HG02870 (cell line): ENCODE results near the gene TMED5.
"Not testable (repeated sequence)": the region's sequence is repeated elsewhere in the genome, so short reads cannot be mapped to it uniquely, and the experiment has no call there.

Source experiments
- ATAC-seq: cut with Tn5 transposase; IDR thresholded peaks from one replicate; pipeline ENCODE4 v1.9.1; 2021; ENCODE audit warnings: mild to moderate bottlenecking, moderate library complexity; ENCODE audit not compliant: unreplicated experiment

Gene TMED5

DNA sequence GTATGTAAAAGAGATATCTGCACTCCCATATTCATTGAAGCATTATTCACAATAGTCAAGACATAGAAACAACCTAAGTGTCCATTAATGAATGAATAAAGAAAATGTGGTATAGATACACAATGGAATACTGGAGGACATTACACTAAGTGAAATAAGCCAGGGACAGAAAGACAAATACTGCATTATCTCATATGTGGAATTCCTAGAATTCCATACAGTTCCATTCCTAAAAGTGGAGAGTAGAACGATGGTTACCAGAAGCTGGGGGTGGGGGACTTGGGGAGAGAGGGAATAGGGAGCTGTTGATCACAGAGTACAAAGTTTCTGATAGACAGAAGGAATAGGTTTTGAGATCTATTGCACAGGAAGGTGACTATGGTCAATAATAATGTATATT, 7.4 kb downstream of the TMED5 start:
- no peak for ATAC-seq

DNA sequence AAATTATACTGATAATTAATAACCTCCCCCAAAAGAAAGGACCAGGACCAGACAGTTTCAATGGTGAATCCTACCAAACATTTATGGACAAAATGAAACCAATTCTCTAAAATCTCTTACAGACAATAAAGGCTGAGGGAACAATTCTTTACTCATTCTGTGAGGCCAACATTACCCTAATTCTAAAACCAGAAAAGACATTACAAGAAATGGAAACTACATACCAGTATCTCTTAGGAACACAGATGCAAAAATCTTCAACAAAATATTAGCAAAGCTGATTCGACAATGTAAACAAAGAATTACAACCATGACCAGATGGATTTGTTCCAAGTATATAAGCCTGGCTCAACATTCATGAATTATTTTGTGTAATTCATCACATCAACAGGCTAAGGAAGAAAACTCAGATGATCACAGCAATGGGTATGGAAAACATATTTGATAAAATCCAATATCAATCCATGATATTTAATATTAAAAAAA, 8.6 kb downstream of the TMED5 start:
- no peak for ATAC-seq

- not testable (repeated sequence) for ATAC-seq
Observed at GRCh38 chr1:93170141-93170678, 10.0 kb downstream of the TMED5 start.

GRCh38 chr1:93167006-93167405, 13.2 kb downstream of the TMED5 start:
- no peak for ATAC-seq

DNA sequence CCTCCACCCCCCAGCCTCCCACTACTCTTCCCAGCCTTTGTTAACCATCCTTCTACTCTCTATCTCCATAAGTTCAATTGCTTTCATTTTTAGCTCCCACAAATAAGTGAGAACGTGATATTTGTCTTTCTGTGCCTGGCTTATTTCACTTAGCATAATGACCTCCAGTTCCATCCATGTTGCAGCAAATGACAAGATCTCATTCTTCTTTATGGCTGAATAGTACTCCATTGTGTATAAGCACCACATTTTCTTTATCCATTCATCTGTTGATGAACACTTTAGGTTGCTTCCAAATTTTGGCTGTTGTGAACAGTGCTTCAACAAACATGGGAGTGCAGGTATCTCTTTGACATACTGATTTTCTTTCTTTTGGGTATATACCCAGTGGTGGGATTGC, 14.3 kb downstream of the TMED5 start:
- ATAC-seq, result not testable (repeated sequence)

- no peak for ATAC-seq
Observed at GRCh38 chr1:93164816-93165215, 15.4 kb downstream of the TMED5 start.

DNA sequence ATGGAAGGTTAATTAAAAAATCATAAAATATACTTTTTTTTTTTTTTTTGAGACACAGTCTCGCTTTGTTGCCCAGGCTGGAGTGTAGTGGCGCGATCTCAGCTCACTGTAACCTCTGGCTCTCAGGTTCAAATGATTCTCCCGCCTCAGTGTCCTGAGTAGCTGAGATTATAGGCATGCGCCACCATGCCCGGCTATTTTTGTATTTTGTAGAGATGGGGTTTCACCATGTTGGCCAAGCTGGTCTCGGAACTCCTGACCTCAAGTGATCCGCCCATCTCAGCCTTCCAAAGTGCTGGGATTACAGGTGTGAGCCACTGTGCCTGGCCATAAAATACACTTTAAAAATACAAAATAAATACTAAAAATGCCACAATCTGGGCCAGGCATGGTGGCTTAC, 16.9 kb downstream of the TMED5 start:
- not testable (repeated sequence) for ATAC-seq

DNA sequence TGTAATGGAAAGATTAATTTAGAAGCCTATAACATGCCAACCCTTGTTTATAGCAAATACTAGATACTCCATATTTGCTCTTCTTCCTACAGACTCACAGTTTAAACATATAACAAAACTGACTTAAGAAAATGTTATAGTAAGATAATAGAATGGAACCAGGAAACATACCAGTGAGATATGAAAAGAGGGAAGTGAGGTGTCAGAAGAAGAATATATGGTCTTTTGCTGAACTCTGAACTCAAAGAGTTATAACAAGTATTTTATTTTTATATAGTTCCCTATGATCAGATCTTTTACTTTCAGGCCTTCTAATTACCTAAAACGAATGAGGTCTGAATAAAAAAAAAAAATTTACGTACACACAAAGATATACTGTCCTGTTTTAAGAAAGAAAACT, 20.9 kb downstream of the TMED5 start:
- no peak for ATAC-seq

- ATAC-seq, result no peak
Observed at GRCh38 chr1:93155335-93155734, 24.9 kb downstream of the TMED5 start.

GRCh38 chr1:93154898-93155297, 25.3 kb downstream of the TMED5 start:
- ATAC-seq, result no peak

DNA sequence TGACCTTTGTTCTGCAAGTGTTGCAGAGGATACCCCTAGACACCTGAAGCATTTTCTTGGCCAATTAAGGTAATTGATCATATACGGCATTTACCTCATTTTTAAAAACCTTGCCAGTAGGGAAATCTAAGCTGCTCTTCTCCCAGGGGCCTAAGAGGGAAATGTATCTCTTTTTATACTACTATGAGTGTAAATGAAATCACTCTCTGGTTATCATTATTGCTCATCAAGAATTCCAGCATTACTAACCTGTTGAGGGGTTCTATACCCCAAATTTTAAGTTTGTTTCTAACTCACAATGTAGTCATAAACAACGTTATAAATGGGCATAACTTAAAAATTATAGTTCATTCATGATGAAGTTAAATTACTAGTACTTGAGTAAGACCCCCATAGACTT, 27.4 kb downstream of the TMED5 start:
- ATAC-seq, result no peak

- no peak for ATAC-seq
Observed at GRCh38 chr1:93151474-93151873, 28.7 kb downstream of the TMED5 start.

GRCh38 chr1:93150729-93151128, 29.5 kb downstream of the TMED5 start:
- no peak for ATAC-seq

DNA sequence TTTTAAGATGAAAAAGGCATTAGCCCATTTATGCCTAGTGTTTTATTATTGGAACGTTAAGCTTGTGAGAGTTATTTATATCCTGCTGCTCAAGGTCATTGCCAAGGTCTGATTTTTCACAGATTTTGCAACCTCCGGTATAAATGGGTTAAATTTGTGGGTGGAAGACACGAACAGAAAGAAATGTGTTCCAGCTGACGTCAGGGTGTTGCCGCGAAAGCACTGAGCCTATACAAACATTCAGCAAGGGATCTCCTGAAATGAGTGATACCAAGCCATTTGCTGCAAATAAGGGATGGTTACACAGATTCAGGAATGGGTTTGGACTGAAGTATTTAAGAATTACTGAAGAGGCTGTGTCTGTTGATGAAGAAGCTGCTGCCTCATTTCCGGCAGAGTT, 32.2 kb downstream of the TMED5 start:
- no peak for ATAC-seq

GRCh38 chr1:93143769-93144168, 36.4 kb downstream of the TMED5 start:
- ATAC-seq, result no peak

DNA sequence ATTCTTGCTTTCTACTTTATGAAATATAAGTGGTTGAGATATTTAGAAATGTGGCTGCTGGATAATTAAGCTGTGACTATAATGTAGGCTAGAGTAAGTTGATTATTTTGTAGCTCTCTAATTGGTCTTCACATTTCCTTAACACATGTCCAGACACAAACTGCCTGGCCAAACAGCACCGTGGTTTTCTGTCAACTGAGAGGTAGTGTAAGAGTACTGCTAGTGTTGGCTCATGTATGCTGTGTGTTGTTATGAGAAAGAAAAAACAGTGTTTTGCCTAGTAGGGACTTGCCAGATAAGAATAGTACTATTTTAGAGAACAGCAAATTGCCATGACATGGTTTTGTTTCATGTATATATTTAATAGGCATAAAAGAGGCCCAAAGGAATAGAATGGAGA, 37.1 kb downstream of the TMED5 start:
- peak; percentile 74 for ATAC-seq

GRCh38 chr1:93142161-93142560, 38.1 kb downstream of the TMED5 start:
- no peak for ATAC-seq

DNA sequence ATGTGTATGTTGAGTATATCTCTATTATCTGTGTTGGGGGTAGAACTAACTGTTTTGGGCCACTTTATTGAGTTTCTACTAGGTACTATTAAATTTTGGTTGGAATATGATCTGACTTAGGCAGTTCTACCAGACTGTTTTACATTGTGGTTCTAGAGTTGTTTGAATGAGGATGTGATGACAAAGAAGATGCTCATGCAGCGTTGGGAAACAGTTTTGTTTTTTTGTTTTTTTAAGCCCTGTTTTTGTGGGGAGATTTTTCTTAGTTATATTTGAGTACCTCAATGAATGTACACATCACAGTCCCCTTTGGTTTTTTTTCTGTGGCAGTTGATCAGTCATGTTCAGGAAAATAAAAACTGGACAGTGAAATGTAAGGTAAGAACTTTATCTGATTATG, 40.1 kb downstream of the TMED5 start:
- ATAC-seq, result no peak

- ATAC-seq, result no peak
Observed at GRCh38 chr1:93137604-93138292, 42.5 kb downstream of the TMED5 start.

GRCh38 chr1:93136445-93136844, 43.8 kb downstream of the TMED5 start:
- no peak for ATAC-seq

DNA sequence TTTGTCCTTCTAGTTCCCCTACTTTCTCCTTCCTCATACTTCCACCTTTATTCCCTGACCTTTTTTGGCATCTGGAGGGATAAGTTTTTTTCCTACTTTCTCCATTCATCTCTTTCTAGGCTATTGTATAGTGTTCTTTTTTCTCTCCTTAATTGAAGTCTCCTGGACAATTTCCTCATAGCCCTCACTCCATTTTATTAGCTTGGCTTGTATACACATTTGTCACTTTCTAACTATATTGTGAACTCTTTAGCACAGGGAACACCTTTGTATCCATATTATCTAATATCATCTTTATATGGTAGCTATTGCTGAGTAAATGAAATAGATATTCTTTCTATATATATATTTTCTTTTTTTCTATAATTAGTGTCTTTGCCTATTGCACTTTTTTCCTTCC, 47.6 kb downstream of the TMED5 start:
- ATAC-seq, result no peak

DNA sequence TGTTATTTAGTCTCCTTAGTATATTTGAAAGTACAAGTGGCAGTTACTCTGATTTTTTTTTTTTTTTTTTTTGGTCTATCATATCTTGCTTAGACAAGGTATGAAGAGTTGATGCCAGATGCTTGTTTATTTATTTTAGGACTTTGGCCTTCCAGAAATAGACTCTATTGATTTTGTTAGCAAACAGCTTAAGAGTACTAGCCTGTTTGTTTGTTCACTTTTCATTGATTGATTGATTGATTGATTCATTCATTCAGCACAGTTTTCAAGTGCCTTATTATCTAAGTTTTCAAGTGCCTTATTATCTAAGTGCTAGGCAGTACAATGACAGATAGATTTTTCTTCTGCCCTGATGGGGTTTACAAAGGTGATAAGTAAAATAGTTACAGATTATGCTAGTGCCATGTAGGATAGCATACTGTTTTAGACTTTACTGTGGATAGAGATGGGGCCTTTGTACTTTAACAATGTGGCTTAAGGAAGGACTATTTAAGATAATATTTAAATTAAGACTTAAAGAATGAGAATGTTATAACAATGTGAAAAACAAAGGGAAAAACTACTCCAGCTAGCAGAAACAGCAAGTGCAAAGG, 50.6 kb downstream of the TMED5 start:
- no peak for ATAC-seq
